H4 (cell line): Measurements from ENCODE around the gene RASGRP3. TPM values are rescaled to one million over a fixed set of nuclear protein-coding genes. Genes with fewer than 3 reads are reported as not detected.

Experiments
- DNase-seq: peaks from one replicate; pipeline ENCODE4 v3.0.0-alpha.2; 2015; ENCODE audit warnings: low spot score
- total RNA-seq: library from RNA; depleted of rRNA; stranded (reverse); fragments of >200 nt; shearing (Covaris generic); gene quantifications from 2 replicates; pipeline ENCODE4 v1.2.3, GENCODE V29; 2014

The RASGRP3 gene
- total RNA-seq, 1 experiment from 2014 or later: 3.2 TPM

- DNase-seq: no peak
Observed at GRCh38 chr2:33577668-33578067, 101.2 kb downstream of the RASGRP3 start.

GRCh38 chr2:33579227-33579626 is 102.8 kb downstream of the RASGRP3 start:
- no peak for DNase-seq

GRCh38 chr2:33581872-33582271 is 105.4 kb downstream of the RASGRP3 start:
- DNase-seq: no peak

DNA sequence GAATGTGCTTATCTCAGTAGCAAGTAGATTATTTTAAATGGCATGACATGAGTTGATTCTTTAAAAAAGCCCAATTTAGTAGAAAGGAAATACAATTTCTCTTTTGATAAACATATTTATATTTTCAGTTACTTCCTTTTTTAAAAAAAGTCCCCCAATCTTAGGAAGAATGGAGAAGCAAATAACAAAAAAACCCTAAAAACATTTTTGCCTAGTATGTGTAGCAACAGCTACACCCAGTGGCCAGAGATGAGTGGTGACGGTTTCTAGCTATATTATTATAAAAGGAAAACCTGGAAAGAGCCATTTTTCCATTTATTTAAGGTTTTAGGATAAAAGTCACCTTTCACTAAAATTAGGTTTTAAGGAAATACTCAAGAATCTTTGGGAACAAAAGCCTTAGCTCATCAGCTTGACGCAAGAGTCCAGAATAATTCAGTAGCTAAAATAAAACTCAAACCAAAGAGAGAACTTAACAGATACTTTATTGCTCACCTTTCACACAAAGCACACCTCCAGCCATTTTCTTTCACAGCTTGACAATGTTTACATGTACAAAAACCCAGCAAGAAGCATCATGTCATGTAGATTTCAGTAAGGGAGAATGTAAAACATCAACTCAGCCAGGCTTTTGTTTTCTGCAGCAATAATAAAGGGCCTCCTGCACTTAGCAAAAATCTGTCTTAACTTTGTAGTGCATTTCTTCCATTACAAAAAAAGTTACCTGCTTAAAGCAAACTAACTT is 106.9 kb downstream of the RASGRP3 start:
- DNase-seq: no peak

DNA sequence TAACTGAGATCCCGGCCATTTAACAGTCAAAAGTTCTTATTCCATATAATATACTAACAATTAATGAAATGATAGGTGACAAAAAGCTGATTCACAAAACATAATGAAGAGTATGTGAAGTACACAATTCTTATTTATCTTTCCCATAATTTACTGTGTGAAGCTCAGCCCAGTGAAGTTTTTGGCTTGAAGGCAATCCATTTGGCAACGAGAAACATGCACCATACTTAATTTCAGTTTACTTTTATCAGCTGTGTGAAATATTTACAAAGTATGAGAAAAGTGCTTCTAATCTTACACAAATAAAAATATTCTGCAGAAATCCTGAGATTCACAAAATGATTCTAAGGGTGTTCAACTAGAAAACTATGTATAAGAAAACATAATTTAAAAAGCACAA is 110.3 kb downstream of the RASGRP3 start:
- DNase-seq: no peak

DNA sequence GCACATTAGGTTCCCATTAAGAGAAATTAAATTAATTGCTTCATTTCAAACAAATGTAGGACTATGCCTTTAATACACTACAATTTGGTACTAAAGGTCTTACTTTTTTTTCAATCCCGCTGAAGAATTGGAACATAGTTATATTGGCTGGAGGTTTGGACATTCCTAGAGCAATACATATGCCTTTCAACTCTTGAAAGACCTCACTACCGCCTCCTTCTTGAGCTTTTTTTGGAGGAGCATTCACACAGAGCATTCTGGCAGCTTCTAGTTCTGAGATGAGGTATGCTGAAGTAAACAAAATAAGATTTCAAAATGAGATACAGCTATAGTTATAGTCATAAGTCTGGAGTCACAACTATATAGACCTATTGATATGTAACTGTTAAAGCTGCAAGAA is 111.8 kb downstream of the RASGRP3 start:
- DNase-seq: no peak

DNA sequence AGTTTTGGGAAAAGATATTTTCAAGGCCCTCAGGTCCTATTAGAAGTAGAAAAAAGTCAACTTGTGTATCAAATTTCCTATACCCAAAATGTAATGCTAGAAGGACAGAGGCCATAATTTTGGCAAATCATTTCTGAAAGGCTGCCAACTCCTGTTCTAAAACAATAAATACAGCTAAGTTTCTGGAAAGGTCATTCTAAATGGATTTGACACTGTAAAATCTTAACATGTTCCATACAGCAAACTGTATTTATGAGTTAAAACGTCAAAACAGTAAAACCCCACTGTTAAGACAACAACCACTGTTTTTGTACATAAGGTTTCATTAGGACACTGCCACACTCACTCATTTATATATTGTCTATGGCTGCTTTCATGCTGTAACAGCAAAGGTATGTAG is 113.0 kb downstream of the RASGRP3 start:
- no peak for DNase-seq

DNA sequence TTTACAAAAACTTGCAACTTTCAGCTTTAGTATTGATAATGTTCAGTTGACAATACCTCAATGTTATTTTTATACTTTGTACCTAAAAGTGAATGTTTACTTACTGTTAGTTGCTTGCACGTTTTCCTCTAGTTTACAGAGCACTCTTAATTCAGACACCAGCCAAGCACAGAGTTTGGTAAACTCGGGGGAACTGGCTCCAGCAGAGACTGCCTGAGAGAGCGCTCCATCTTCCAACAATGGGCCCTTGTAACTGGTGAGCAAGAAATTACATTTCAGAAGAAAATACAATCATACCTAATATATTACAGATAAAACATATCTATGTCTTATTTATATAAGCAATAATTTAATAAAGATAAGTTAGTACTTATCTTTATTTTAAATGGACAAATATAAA is 118.9 kb downstream of the RASGRP3 start:
- no peak for DNase-seq

- no peak for DNase-seq
Observed at GRCh38 chr2:33597026-33597425, 120.6 kb downstream of the RASGRP3 start.

DNA sequence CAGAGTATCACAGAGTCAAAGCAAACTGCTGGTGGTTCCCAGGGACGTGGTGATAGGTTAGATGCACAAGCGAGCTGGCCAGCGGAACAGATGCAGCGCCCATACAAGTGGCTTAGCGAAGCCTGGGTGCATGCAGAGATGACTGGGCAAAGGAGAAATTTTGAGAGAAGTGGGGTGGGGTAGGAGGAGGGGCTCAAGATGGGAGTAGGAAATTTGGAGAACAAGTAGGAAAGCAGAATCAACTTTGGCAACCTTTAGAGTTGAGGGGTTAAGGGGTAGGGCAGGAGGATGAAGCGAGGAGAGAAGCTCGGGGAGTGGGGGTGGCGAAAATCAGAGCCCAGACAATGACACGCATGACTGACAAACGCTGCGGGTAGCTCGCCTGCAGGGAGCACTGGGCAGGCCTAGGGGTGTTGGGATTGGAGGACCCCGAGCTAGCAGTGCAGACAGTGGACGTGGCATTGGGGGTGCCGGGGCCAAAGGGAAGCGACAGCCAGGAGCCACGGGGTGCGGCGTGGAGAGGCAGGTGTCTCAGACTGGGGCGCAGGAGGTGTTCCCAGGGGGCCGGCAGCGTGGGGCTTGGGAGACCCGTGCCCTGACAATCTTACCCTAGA is 122.2 kb downstream of the RASGRP3 start:
- DNase-seq: no peak

GRCh38 chr2:33599175-33599942 is 122.9 kb downstream of the RASGRP3 start, which contains the start of gene FAM98A:
Gene FAM98A, minus strand, starts transcription at chr2:33599299. Its CDS starts 78 bp downstream, at chr2:33599221.
- DNase-seq: peak; percentile 85

- no peak for DNase-seq
Observed at GRCh38 chr2:33599943-33600192, 123.4 kb downstream of the RASGRP3 start.

GRCh38 chr2:33602201-33602830 is 125.9 kb downstream of the RASGRP3 start:
- no peak for DNase-seq

DNA sequence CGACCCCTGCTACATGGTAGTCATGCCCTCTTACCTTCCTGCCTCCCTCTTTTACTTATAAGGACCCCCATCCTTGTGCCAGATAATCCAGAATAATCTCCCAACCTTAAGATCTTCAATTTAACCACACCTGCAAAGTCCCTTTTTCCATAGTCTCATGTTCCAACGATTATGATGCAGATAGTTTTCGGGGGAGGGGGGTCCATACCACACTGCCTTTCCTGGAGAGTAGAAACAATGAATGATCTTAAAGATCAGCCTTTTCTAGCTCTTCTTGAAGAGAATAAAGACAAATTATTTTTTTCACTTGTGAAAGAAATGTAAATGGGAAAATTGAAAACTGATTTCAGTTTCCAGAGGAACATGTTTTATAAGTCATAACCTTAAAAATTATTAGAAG is 127.0 kb downstream of the RASGRP3 start:
- DNase-seq: no peak

DNA sequence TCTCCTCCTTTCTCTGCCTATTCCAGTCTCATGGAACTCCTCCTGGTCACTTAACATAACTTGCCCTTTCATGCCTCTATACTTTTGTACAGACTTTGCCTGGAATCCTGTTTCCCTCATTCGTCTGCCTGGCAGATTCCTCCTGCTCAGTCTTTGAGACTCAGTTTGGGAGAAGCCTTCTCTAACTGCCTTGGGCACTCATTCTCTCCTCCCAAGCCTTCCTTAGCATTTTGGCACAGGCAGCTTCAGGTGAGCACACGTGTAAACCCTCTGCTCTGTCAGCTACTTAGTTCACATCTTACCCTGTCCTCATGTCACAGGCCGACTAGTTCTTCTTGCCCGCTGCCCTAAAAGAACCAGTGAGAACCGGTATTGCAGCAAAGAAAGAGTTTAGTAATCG is 128.6 kb downstream of the RASGRP3 start:
- no peak for DNase-seq

DNA sequence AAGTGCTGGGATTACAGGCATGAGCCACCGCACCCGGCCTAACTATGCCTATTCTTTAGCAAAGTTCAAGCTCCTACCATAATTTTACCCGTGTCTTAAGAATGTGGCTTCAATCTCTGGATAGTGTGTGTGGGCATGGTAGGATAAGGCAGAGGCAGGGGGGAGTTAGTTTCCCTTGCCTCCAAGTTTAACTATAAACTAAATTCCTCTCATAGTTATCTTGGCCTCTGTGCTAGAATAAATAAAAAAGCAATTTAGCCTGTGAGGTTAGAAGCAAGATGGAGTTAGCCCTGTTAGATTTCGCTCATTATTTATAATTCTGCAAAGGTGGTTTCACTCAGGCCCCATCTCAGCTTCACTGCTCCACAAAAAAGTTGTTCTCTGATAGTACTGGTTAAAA is 129.7 kb downstream of the RASGRP3 start:
- no peak for DNase-seq

DNA sequence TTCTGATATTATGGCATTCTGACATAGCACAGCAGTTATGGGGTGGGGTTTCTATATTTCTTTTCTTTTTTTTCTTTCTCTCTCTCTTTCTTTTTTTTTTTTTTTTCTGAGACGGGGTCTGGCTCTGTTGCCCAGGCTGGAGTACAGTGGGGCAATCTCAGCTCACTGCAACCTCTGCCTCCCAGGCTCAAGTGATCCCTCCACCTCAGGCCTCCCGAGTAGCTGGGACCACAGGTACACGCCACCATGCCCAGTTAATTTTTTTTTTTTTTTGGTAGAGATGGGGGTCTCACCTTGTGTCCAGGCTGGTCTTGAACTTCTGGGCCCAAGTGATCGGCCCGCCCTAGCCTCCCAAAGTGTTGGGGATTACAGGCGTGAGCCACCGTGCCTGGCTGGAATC is 130.2 kb downstream of the RASGRP3 start:
- no peak for DNase-seq

DNA sequence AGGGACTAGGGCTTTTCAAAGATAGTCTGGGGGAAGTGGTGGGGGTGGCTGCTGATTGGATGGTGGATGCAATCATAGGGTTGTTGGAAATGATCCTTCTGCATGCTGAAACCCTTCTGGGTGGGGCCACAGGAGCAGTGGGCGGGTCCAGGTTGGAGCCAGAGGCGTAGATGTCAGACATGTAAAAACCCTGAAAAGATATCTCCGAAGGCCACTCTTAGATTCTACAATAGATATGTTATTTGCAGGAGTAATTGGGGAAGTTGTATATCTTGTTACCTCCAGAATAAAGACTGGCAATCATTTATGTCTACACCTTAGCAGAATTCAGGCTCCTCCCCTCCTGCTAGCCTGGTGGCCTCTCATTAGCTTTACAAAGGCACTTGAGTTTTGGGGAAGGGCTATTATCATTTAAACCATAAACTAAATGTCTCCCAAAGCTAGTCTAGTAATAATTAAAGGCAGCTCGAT is 130.8 kb downstream of the RASGRP3 start:
- DNase-seq: no peak

- no peak for DNase-seq
Observed at GRCh38 chr2:33607905-33608304, 131.5 kb downstream of the RASGRP3 start.

DNA sequence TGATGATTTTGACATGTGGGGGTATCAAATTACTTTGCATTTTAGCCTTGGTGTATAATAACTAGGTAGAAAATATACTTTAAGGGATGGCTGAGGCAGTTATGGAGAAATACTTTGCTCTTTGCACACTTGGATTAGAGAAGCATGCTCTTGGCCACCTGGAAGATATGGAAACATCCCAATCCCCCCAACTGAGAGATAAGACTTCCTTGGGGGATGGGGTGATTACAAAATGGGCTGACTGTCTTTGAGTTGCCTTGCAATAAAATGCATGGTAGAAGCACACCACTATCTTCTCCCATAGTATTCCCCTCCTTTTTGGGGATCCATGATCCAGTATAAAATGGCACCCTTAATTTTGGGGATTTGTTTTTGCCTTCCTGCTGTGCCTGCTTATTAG is 137.7 kb downstream of the RASGRP3 start:
- no peak for DNase-seq
